ENCODE measurements around the gene ZNF85.
"Not testable (repeated sequence)": the region's sequence is repeated elsewhere in the genome, so short reads cannot be mapped to it uniquely, and the experiment has no call there.

ZNF85 gene
- 5.8 to 10.4 reads per million in 2 donors for total RNA-seq

- peak; percentile 80 for DNase-seq
Observed at GRCh38 chr19:20923077-20923871, at the start of gene ZNF85. TSS of gene ZNF85 (plus strand) at chr19:20923251. CDS start at chr19:20923401, 150 bp downstream.

- DNase-seq: no peak
Observed at GRCh38 chr19:20879501-20879900, 43.5 kb upstream of the ZNF85 start.

- no peak for DNase-seq
Observed at GRCh38 chr19:20912973-20913372, 10.1 kb upstream of the ZNF85 start.

- DNase-seq: no peak
Observed at GRCh38 chr19:20925481-20925880, 2.4 kb downstream of the ZNF85 start.

- no peak for DNase-seq
Observed at GRCh38 chr19:20926796-20927195, 3.7 kb downstream of the ZNF85 start.

GRCh38 chr19:20928371-20928770, 5.3 kb downstream of the ZNF85 start:
- DNase-seq: no peak

GRCh38 chr19:20936322-20936947, 13.4 kb downstream of the ZNF85 start:
- DNase-seq: not testable (repeated sequence)

- not testable (repeated sequence) for DNase-seq
Observed at GRCh38 chr19:20952561-20953095, 29.6 kb downstream of the ZNF85 start.

- no peak for DNase-seq
Observed at GRCh38 chr19:20964798-20965197, 41.7 kb downstream of the ZNF85 start.

GRCh38 chr19:20968092-20968491, 45.0 kb downstream of the ZNF85 start:
- no peak for DNase-seq

GRCh38 chr19:20969498-20969897, 46.4 kb downstream of the ZNF85 start:
- DNase-seq: no peak

GRCh38 chr19:20969898-20970297, 46.8 kb downstream of the ZNF85 start:
- no peak for DNase-seq

- DNase-seq: not testable (repeated sequence)
Observed at GRCh38 chr19:20992788-20993187, 69.7 kb downstream of the ZNF85 start.

GRCh38 chr19:20999731-21000352, 76.8 kb downstream of the ZNF85 start:
- peak; percentile 73 for DNase-seq

Data from T-helper 9 cell (primary cell).